IMR-90 (cell line): ENCODE measurements around the gene SPRED3. TPM values are rescaled to one million over a fixed set of nuclear protein-coding genes. Genes with fewer than 3 reads are reported as not detected.

Experiments used
- ATAC-seq: fragments of 200-7000 bp; cut with Tn5 transposase; 2 replicates; pipeline ENCODE4 v1.9.1; 2020; ENCODE audit warnings: low read depth, mild to moderate bottlenecking, moderate library complexity
- BruUV-seq: library from RNA; stranded (reverse); fragments of 400-500 nt; replicated peaks from 2 replicates; lab custom pipeline; 2021; lab: Mats Ljungman, UMichigan
- CTCF ChIA-PET: fragments of 300-600 bp; formaldehyde crosslinking; extraction: SDS; loops from one replicate; lab custom pipeline; 2021; ENCODE audit warnings: antibody characterized with exemption; lab: Yijun Ruan, JAX
- POLR2A ChIA-PET: fragments of 300-600 bp; sonication (Branson Sonifier 250); formaldehyde crosslinking; loops from one replicate; lab custom pipeline; 2022; ENCODE audit warnings: antibody characterized with exemption; ENCODE audit not compliant: unreplicated experiment; lab: Charles Lee
- DNase-seq: peaks from one replicate; pipeline ENCODE4 v3.0.0; 2013
- H2AFZ ChIP-seq: replicated peaks from 2 replicates; pipeline ENCODE3; 2013; ENCODE audit warnings: low read length, mild to moderate bottlenecking; ENCODE audit not compliant: poor library complexity
- H2AK5ac ChIP-seq: 2 replicates; pipeline ENCODE4 v1.6.1; 2013; ENCODE audit warnings: low read depth, low read length, inconsistent platforms
- H2AK9ac ChIP-seq: replicated peaks from 2 replicates; pipeline ENCODE3; 2013; ENCODE audit warnings: mild to moderate bottlenecking, low read depth, low read length, moderate library complexity; ENCODE audit not compliant: poor library complexity
- H2BK120ac ChIP-seq: 2 replicates; pipeline ENCODE4 v1.6.1; 2013; ENCODE audit warnings: low read depth, low read length, inconsistent platforms
- H2BK15ac ChIP-seq: 3 replicates; pipeline ENCODE4 v1.6.1; 2013; ENCODE audit warnings: low read depth, low read length, inconsistent platforms
- H2BK20ac ChIP-seq: 2 replicates; pipeline ENCODE4 v1.6.1; 2013; ENCODE audit warnings: low read depth, mild to moderate bottlenecking, inconsistent platforms, low read length, moderate library complexity
- H2BK5ac ChIP-seq: 2 replicates; pipeline ENCODE4 v1.6.1; 2013; ENCODE audit warnings: mild to moderate bottlenecking, low read depth, low read length, inconsistent platforms; ENCODE audit not compliant: poor library complexity, severe bottlenecking
- H3K14ac ChIP-seq: replicated peaks from 2 replicates; pipeline ENCODE4 v1.6.1; 2013; ENCODE audit warnings: low read depth, low read length, inconsistent platforms
- H3K18ac ChIP-seq: 2 replicates; pipeline ENCODE4 v1.6.1; 2013; ENCODE audit warnings: low read depth, low read length, control low read depth
- H3K23ac ChIP-seq: 2 replicates; pipeline ENCODE4 v1.6.1; 2013; ENCODE audit warnings: low read depth, low read length, inconsistent platforms
- H3K27ac ChIP-seq: 2 replicates; pipeline ENCODE4 v1.5.1; 2013; ENCODE audit warnings: mild to moderate bottlenecking, control low read depth, low read length; ENCODE audit not compliant: insufficient read depth
- H3K27me3 ChIP-seq: 2 replicates; pipeline ENCODE4 v1.6.1; 2013; ENCODE audit warnings: low read length; ENCODE audit not compliant: control insufficient read depth, insufficient read depth
- H3K36me3 ChIP-seq: 2 replicates; pipeline ENCODE4 v1.6.1; 2013; ENCODE audit warnings: low read length, mixed read lengths; ENCODE audit not compliant: control insufficient read depth, insufficient read depth
- H3K4ac ChIP-seq: 2 replicates; pipeline ENCODE4 v1.6.1; 2013; ENCODE audit warnings: low read depth, low read length, inconsistent platforms
- H3K4me1 ChIP-seq: 2 replicates; pipeline ENCODE4 v1.6.1; 2013; ENCODE audit warnings: low read length, mixed read lengths; ENCODE audit not compliant: control insufficient read depth, insufficient read depth
- H3K4me2 ChIP-seq: 2 replicates; pipeline ENCODE4 v1.6.1; 2013; ENCODE audit warnings: low read depth, mild to moderate bottlenecking, control low read depth, low read length, moderate library complexity
- H3K4me3 ChIP-seq: 2 replicates; pipeline ENCODE4 v1.5.1; 2013; ENCODE audit warnings: low read depth, mild to moderate bottlenecking, control low read depth, low read length, moderate library complexity; ENCODE audit not compliant: insufficient read depth
- H3K56ac ChIP-seq: 2 replicates; pipeline ENCODE4 v1.6.1; 2013; ENCODE audit warnings: low read length, inconsistent platforms; ENCODE audit not compliant: insufficient read depth; ENCODE audit errors: extremely low read depth
- H3K79me1 ChIP-seq, 2 experiments: 2 replicates each; pipeline ENCODE4 v1.6.1; 2013; ENCODE audit warnings: low read length in 2 of 2, inconsistent platforms in 1 of 2, low read depth in 1 of 2
- H3K9ac ChIP-seq: 2 replicates; pipeline ENCODE4 v1.6.1; 2013; ENCODE audit warnings: low read depth, low read length, control low read depth
- H3K9me1 ChIP-seq: 2 replicates; pipeline ENCODE4 v1.6.1; 2013; ENCODE audit warnings: low read length, inconsistent platforms; ENCODE audit not compliant: insufficient read depth
- H3K9me3 ChIP-seq: 2 replicates; pipeline ENCODE4 v1.6.1; 2013; ENCODE audit warnings: low read length; ENCODE audit not compliant: control insufficient read depth, insufficient read depth
- H4K20me1 ChIP-seq: 2 replicates; pipeline ENCODE4 v1.6.1; 2013; ENCODE audit warnings: low read length, inconsistent platforms; ENCODE audit not compliant: insufficient read depth
- H4K5ac ChIP-seq: 2 replicates; pipeline ENCODE4 v1.6.1; 2013; ENCODE audit warnings: mild to moderate bottlenecking, low read depth, low read length, control low read depth
- H4K8ac ChIP-seq, 2 experiments: 2 replicates each; pipeline ENCODE4 v1.6.1; 2013; ENCODE audit warnings: low read depth in 2 of 2, low read length in 2 of 2, control low read depth in 1 of 2, inconsistent platforms in 1 of 2
- H4K91ac ChIP-seq: 2 replicates; pipeline ENCODE4 v1.6.1; 2013; ENCODE audit warnings: low read depth, low read length, inconsistent platforms; ENCODE audit not compliant: insufficient read depth
- BHLHE40 ChIP-seq: fragments of 150-350 bp; IDR thresholded peaks from 2 replicates; pipeline ENCODE4 v1.6.1; 2016; ENCODE audit warnings: mild to moderate bottlenecking, low read depth, low read length
- CHD1 ChIP-seq: IDR thresholded peaks from 2 replicates; pipeline ENCODE4 v1.6.1; 2012; ENCODE audit warnings: low read depth, low read length, improper control_type of control experiment
- FOS ChIP-seq: fragments of 150-350 bp; IDR thresholded peaks from 2 replicates; pipeline ENCODE4 v1.6.1; 2016; ENCODE audit warnings: low read depth, low read length
- MAZ ChIP-seq: IDR thresholded peaks from 2 replicates; pipeline ENCODE4 v1.6.1; 2012; ENCODE audit warnings: low read depth, mild to moderate bottlenecking, low read length, improper control_type of control experiment, moderate library complexity, borderline replicate concordance
- MXI1 ChIP-seq: IDR thresholded peaks from 2 replicates; pipeline ENCODE4 v1.6.1; 2012; ENCODE audit warnings: low read depth, mild to moderate bottlenecking, low read length, moderate library complexity, borderline replicate concordance
- POLR2A ChIP-seq: IDR thresholded peaks from 2 replicates; pipeline ENCODE4 v1.6.1; 2012; ENCODE audit warnings: mild to moderate bottlenecking, low read depth, low read length
- RAD21 ChIP-seq: IDR thresholded peaks from 2 replicates; pipeline ENCODE4 v1.6.1; 2012; ENCODE audit warnings: low read length, improper control_type of control experiment
- WGBS, 2 experiments: methylation state at CpG; one replicate each; pipeline versions ENCODE4 v1.1.5 to v1.1.7; 2013; ENCODE audit warnings: missing lambda C conversion rate in 2 of 2; ENCODE audit not compliant: insufficient read length in 1 of 2; ENCODE audit errors: extremely low coverage in 2 of 2; 5-methylcytosine and 5-hydroxymethylcytosine counted together
- dilution Hi-C: fragments of 300-500 bp; cut with HindIII; formaldehyde crosslinking; loops from one replicate; pipeline ENCODE4 v1.14.3; 2018; ENCODE audit warnings: low sequenced_read_pairs; ENCODE audit not compliant: unreplicated experiment
- in situ Hi-C: fragments of 300-500 bp; cut with MboI; formaldehyde crosslinking; loops from 3 replicates; pipeline ENCODE4 v1.14.3; 2019; ENCODE audit warnings: low sequenced_read_pairs, inconsistent platforms, mixed read lengths
- intact Hi-C: fragments of 100-400 bp; cut with micrococcal nuclease; formaldehyde crosslinking; loops from 2 replicates; pipeline ENCODE4 v1.10.0; 2022
- polyA plus RNA-seq, 3 experiments: library from polyadenylated mRNA; depleted of rRNA; stranded (reverse); fragments of >200 nt; gene quantifications; 2 replicates each; pipeline ENCODE4 v1.2.3, GENCODE V29; 2012; ENCODE audit warnings: low replicate concordance in 1 of 3
- total RNA-seq: library from RNA; depleted of rRNA; stranded (reverse); fragments of >200 nt; gene quantifications from 2 replicates; pipeline ENCODE4 v1.2.3, GENCODE V29; 2012

The SPRED3 gene
- total and polyA plus RNA-seq, 2 of the 4 experiments (the other 2 are of a cell fraction), result 0.90 to 7.9 TPM

DNA sequence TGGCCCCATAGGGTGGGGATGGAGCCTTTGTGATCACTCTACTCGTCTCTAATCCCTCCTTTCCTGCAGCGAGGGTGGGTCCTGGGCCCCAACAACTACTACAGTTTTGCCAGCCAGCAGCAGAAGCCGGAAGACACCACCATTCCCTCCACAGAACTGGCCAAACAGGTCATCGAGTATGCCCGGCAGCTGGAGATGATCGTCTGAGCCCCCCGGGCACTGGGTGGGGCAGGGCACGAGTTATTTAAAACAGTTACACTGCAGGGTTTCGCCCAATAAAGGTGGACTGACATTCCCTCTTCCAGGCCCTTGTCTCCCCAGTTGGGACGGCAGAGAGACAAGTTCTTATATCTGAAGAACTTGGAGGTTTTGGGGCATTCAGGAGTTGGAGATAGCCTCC is 5.3 kb upstream of the SPRED3 start:
- Histone ChIP-seq H4K5ac (no peak overlapping the region), H3K36me3 (peaks cover 54% of the 10 kb centered on the region)

More for the DNA sequence above, 5.3 kb upstream of the SPRED3 start:
- Histone ChIP-seq H2BK5ac (no peak overlapping the region), H3K9me1 (peaks cover 14% of the 10 kb centered on the region), H4K20me1 (peaks cover 39% of the 10 kb centered on the region), H3K4me1 (peaks cover 4% of the 10 kb centered on the region), H3K14ac (no peak overlapping the region), H2AK9ac (no peak overlapping the region), H2BK15ac (no peak overlapping the region), H3K4me3 (no peak overlapping the region), H2BK20ac (no peak overlapping the region), H2BK120ac (no peak overlapping the region), H3K4ac (no peak overlapping the region), H4K8ac (no peak overlapping the region), H3K27ac (no peak overlapping the region), H3K23ac (no peak overlapping the region), H3K27me3 (no peaks in the 10 kb centered on the region), H3K18ac (no peak overlapping the region), H3K4me2 (no peak overlapping the region), H3K9me3 (no peaks in the 10 kb centered on the region), H2AFZ (no peak overlapping the region), H3K56ac (no peak overlapping the region), H4K91ac (no peak overlapping the region), H3K79me1 (peaks cover 13 to 59% of the 10 kb centered on the region in 2 experiments; a peak in 3 of 4 replicates), H2AK5ac (no peak overlapping the region), H3K9ac (no peak overlapping the region)
- TF ChIP-seq BHLHE40 (no peak), MAZ (no peak), CHD1 (no peak), RAD21 (no peak), FOS (no peak), MXI1 (no peak), POLR2A (no peak)
- 79% methylated on average over 4 of the region's 10 CpGs; no CpG with 5 or more reads in 1 of the 2 experiments for WGBS, 2 experiments
- DNase-seq, result no peak
- in situ Hi-C loops, result no loop called here
- ChIA-PET CTCF (no interaction called here), POLR2A (no interaction called here)
- intact Hi-C loops, result no loop called here
- dilution Hi-C loops, result no loop called here
- no TSS peak for BruUV-seq
- no peak for ATAC-seq
